ENCODE measurements around the gene AR.

Gene AR

GRCh38 chrX:67749536-67749935 is 205.7 kb downstream of the AR start:
- no peak for DNase-seq (ENCODE audit: low read depth, low spot score)
- Histone ChIP-seq H3K27me3 (ENCODE audit: insufficient read depth, insufficient read length) (no peaks in the 10 kb centered on the region), H3K9me3 (ENCODE audit: insufficient read depth, low read length) (no peaks in the 10 kb centered on the region), H3K4me1 (ENCODE audit: insufficient read depth, insufficient read length) (no peaks in the 10 kb centered on the region), H3K9ac (ENCODE audit: insufficient read length, low read depth) (no peak overlapping the region), H3K4me3 (ENCODE audit: insufficient read length, low read depth) (no peak overlapping the region), H3K36me3 (ENCODE audit: insufficient read depth, insufficient read length, low read length) (no peaks in the 10 kb centered on the region)
- no peak for TF ChIP-seq ZNF274 (IDR thresholded peaks at IDR 0.05; ENCODE audit: low read depth, low read length)

GRCh38 chrX:67750694-67751093 is 206.9 kb downstream of the AR start:
- Histone ChIP-seq H3K9ac (ENCODE audit: insufficient read length, low read depth) (no peak overlapping the region), H3K36me3 (ENCODE audit: insufficient read depth, insufficient read length, low read length) (no peaks in the 10 kb centered on the region), H3K27me3 (ENCODE audit: insufficient read depth, insufficient read length) (no peaks in the 10 kb centered on the region), H3K4me1 (ENCODE audit: insufficient read depth, insufficient read length) (no peaks in the 10 kb centered on the region), H3K9me3 (ENCODE audit: insufficient read depth, low read length) (no peaks in the 10 kb centered on the region), H3K4me3 (ENCODE audit: insufficient read length, low read depth) (no peak overlapping the region)
- TF ChIP-seq ZNF274 (IDR thresholded peaks at IDR 0.05; ENCODE audit: low read depth, low read length) (no peak), SUZ12 (IDR thresholded peaks at IDR 0.05; ENCODE audit: extremely low read depth, insufficient read depth, insufficient read length) (no peak), YY1 (IDR thresholded peaks at IDR 0.05; ENCODE audit: insufficient read depth, insufficient read length) (no peak)
- no peak for DNase-seq (ENCODE audit: low read depth, low spot score)

GRCh38 chrX:67759018-67759417 is 215.2 kb downstream of the AR start:
- DNase-seq (ENCODE audit: low read depth, low spot score) = no peak
- Histone ChIP-seq H3K4me1 (ENCODE audit: insufficient read depth, insufficient read length) (no peaks in the 10 kb centered on the region), H3K36me3 (ENCODE audit: insufficient read depth, insufficient read length, low read length) (no peaks in the 10 kb centered on the region), H3K9ac (ENCODE audit: insufficient read length, low read depth) (no peak overlapping the region), H3K27me3 (ENCODE audit: insufficient read depth, insufficient read length) (no peaks in the 10 kb centered on the region), H3K9me3 (ENCODE audit: insufficient read depth, low read length) (no peaks in the 10 kb centered on the region), H3K4me3 (ENCODE audit: insufficient read length, low read depth) (no peak overlapping the region)
- TF ChIP-seq SUZ12 (IDR thresholded peaks at IDR 0.05; ENCODE audit: extremely low read depth, insufficient read depth, insufficient read length) (no peak), YY1 (IDR thresholded peaks at IDR 0.05; ENCODE audit: insufficient read depth, insufficient read length) (no peak), ZNF274 (IDR thresholded peaks at IDR 0.05; ENCODE audit: low read depth, low read length) (no peak)

GRCh38 chrX:67777148-67777547 is 233.3 kb downstream of the AR start:
- no peaks in the 10 kb centered on the region for H3K9me3 ChIP-seq (ENCODE audit: insufficient read depth, low read length)
- H3K36me3 ChIP-seq (ENCODE audit: insufficient read depth, insufficient read length, low read length) = no peaks in the 10 kb centered on the region
- no peaks in the 10 kb centered on the region for H3K4me1 ChIP-seq (ENCODE audit: insufficient read depth, insufficient read length)
- no peaks in the 10 kb centered on the region for H3K27me3 ChIP-seq (ENCODE audit: insufficient read depth, insufficient read length)
- H3K9ac ChIP-seq (ENCODE audit: insufficient read length, low read depth) = no peak overlapping the region
- TF ChIP-seq YY1 (IDR thresholded peaks at IDR 0.05; ENCODE audit: insufficient read depth, insufficient read length) (no peak), SUZ12 (IDR thresholded peaks at IDR 0.05; ENCODE audit: extremely low read depth, insufficient read depth, insufficient read length) (no peak), ZNF274 (IDR thresholded peaks at IDR 0.05; ENCODE audit: low read depth, low read length) (no peak)
- no peak overlapping the region for H3K4me3 ChIP-seq (ENCODE audit: insufficient read length, low read depth)
- no peak for DNase-seq (ENCODE audit: low read depth, low spot score)

GRCh38 chrX:67779099-67779498 is 235.3 kb downstream of the AR start:
- Histone ChIP-seq H3K27me3 (ENCODE audit: insufficient read depth, insufficient read length) (no peaks in the 10 kb centered on the region), H3K4me3 (ENCODE audit: insufficient read length, low read depth) (no peak overlapping the region), H3K36me3 (ENCODE audit: insufficient read depth, insufficient read length, low read length) (no peaks in the 10 kb centered on the region), H3K9ac (ENCODE audit: insufficient read length, low read depth) (no peak overlapping the region), H3K4me1 (ENCODE audit: insufficient read depth, insufficient read length) (no peaks in the 10 kb centered on the region), H3K9me3 (ENCODE audit: insufficient read depth, low read length) (no peaks in the 10 kb centered on the region)
- TF ChIP-seq SUZ12 (IDR thresholded peaks at IDR 0.05; ENCODE audit: extremely low read depth, insufficient read depth, insufficient read length) (no peak), YY1 (IDR thresholded peaks at IDR 0.05; ENCODE audit: insufficient read depth, insufficient read length) (no peak), ZNF274 (IDR thresholded peaks at IDR 0.05; ENCODE audit: low read depth, low read length) (no peak)
- DNase-seq (ENCODE audit: low read depth, low spot score) = no peak
